Mesendoderm (in vitro differentiated cells): Measurements from ENCODE around the gene SPIN1.

ENCODE experiments used
- DNase-seq: peaks from one replicate; pipeline ENCODE4 v3.0.0; 2013
- H2AK5ac ChIP-seq: 2 replicates; pipeline ENCODE4 v1.6.1; 2013; ENCODE audit warnings: low read length, inconsistent platforms
- H2BK120ac ChIP-seq: 2 replicates; pipeline ENCODE4 v1.6.1; 2013; ENCODE audit warnings: low read depth, mild to moderate bottlenecking, low read length, moderate library complexity, mixed read lengths
- H2BK15ac ChIP-seq: replicated peaks from 2 replicates; pipeline ENCODE4 v1.6.1; 2013; ENCODE audit warnings: low read depth, mild to moderate bottlenecking, moderate library complexity
- H2BK5ac ChIP-seq: 2 replicates; pipeline ENCODE4 v1.6.1; 2013; ENCODE audit warnings: low read length, inconsistent platforms
- H3K18ac ChIP-seq: 2 replicates; pipeline ENCODE4 v1.6.1; 2013; ENCODE audit warnings: mild to moderate bottlenecking, low read length, mixed read lengths
- H3K23ac ChIP-seq: one replicate; pipeline ENCODE4 v1.6.1; 2013; ENCODE audit warnings: low read length
- H3K27ac ChIP-seq: 2 replicates; pipeline ENCODE4 v1.5.1; 2013; ENCODE audit warnings: low read depth, mild to moderate bottlenecking, inconsistent platforms, low read length, moderate library complexity
- H3K27me3 ChIP-seq: 2 replicates; pipeline ENCODE4 v1.6.1; 2013; ENCODE audit warnings: low read length, control low read depth, mild to moderate bottlenecking, inconsistent platforms; ENCODE audit not compliant: insufficient read depth, poor library complexity
- H3K36me3 ChIP-seq: 2 replicates; pipeline ENCODE4 v1.6.1; 2013; ENCODE audit warnings: low read length, inconsistent platforms; ENCODE audit not compliant: control insufficient read depth, insufficient read depth
- H3K4ac ChIP-seq: one replicate; pipeline ENCODE4 v1.6.1; 2013; ENCODE audit warnings: low read depth, mild to moderate bottlenecking, low read length, moderate library complexity
- H3K4me1 ChIP-seq: 2 replicates; pipeline ENCODE4 v1.6.1; 2013; ENCODE audit warnings: low read depth, low read length, inconsistent platforms; ENCODE audit not compliant: control insufficient read depth
- H3K4me2 ChIP-seq: 2 replicates; pipeline ENCODE4 v1.6.1; 2013; ENCODE audit warnings: low read length
- H3K4me3 ChIP-seq: 2 replicates; pipeline ENCODE4 v1.5.1; 2013; ENCODE audit warnings: mild to moderate bottlenecking, low read length
- H3K56ac ChIP-seq: one replicate; pipeline ENCODE4 v1.6.1; 2013; ENCODE audit warnings: low read length
- H3K79me1 ChIP-seq: 2 replicates; pipeline ENCODE4 v1.6.1; 2013; ENCODE audit warnings: low read length, inconsistent platforms
- H3K79me2 ChIP-seq: 2 replicates; pipeline ENCODE4 v1.6.1; 2013; ENCODE audit warnings: mild to moderate bottlenecking, low read length; ENCODE audit not compliant: control insufficient read depth, insufficient read depth
- H3K9ac ChIP-seq: 2 replicates; pipeline ENCODE4 v1.6.1; 2013; ENCODE audit warnings: low read length, inconsistent platforms
- H4K5ac ChIP-seq: one replicate; pipeline ENCODE4 v1.6.1; 2013; ENCODE audit warnings: low read length
- H4K8ac ChIP-seq: one replicate; pipeline ENCODE4 v1.6.1; 2013; ENCODE audit warnings: low read depth, mild to moderate bottlenecking, control low read depth, low read length, moderate library complexity
- WGBS: extraction: QIAGEN DNeasy Blood & Tissue Kit; methylation state at CpG from one replicate; pipeline ENCODE4 v1.1.7; 2013; ENCODE audit warnings: low lambda C conversion rate, missing lambda C conversion rate; ENCODE audit not compliant: insufficient coverage; ENCODE audit errors: extremely low coverage; 5-methylcytosine and 5-hydroxymethylcytosine counted together

Gene SPIN1

GRCh38 chr9:88447431-88447830, 59.2 kb downstream of the SPIN1 start:
- peaks cover 39% of the 10 kb centered on the region for H3K79me2 ChIP-seq
- no peak overlapping the region for H3K4ac ChIP-seq
- no peak for DNase-seq
- peaks cover 18% of the 10 kb centered on the region for H3K79me1 ChIP-seq
- peaks cover 3% of the 10 kb centered on the region for H3K4me1 ChIP-seq
- no peak overlapping the region for H2AK5ac ChIP-seq
- no peak overlapping the region for H2BK15ac ChIP-seq
- H3K27me3 ChIP-seq, result no peaks in the 10 kb centered on the region
- H4K5ac ChIP-seq, result no peak overlapping the region
- no peak overlapping the region for H3K18ac ChIP-seq
- H4K8ac ChIP-seq, result no peak overlapping the region
- H3K23ac ChIP-seq, result no peak overlapping the region
- WGBS, result no CpG with 5 or more reads among the region's 4 CpGs
- no peak overlapping the region for H2BK5ac ChIP-seq
- no peak overlapping the region for H2BK120ac ChIP-seq
- H3K4me2 ChIP-seq, result no peak overlapping the region
- no peak overlapping the region for H3K9ac ChIP-seq
- H3K56ac ChIP-seq, result no peak overlapping the region
- H3K36me3 ChIP-seq, result peaks cover 2% of the 10 kb centered on the region
- no peak overlapping the region for H3K27ac ChIP-seq
- no peak overlapping the region for H3K4me3 ChIP-seq

DNA sequence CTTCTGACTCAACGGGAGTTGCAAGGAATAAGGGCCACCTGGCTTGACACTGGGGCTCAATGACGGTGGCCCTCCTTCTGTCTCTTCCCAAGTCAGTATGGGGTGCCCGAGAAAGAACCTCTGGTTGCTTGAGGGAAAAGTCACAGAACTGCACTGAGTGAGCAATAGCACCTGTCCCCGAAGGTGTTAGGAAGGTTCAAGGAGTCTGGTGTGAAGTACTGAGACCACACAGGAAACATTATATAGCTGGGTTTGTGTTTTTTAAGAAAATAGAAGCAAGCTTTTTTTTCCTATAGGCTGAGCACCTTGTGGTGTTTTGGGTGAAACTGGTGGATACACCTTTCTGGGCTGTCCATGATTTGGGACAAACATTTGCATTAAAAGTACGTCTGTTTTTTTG, 62.9 kb downstream of the SPIN1 start:
- peaks cover 20% of the 10 kb centered on the region for H3K79me2 ChIP-seq
- WGBS, result no CpG with 5 or more reads among the region's 5 CpGs
- no peak overlapping the region for H2BK120ac ChIP-seq
- no peak overlapping the region for H3K27ac ChIP-seq
- H3K4ac ChIP-seq, result no peak overlapping the region
- no peak overlapping the region for H4K5ac ChIP-seq
- no peak overlapping the region for H2BK5ac ChIP-seq
- H3K18ac ChIP-seq, result no peak overlapping the region
- H2BK15ac ChIP-seq, result no peak overlapping the region
- no peak overlapping the region for H3K23ac ChIP-seq
- H3K79me1 ChIP-seq, result peaks cover 13% of the 10 kb centered on the region
- no peak for DNase-seq
- no peak overlapping the region for H3K56ac ChIP-seq
- H3K27me3 ChIP-seq, result no peaks in the 10 kb centered on the region
- H3K4me2 ChIP-seq, result no peak overlapping the region
- no peak overlapping the region for H3K9ac ChIP-seq
- no peaks in the 10 kb centered on the region for H3K4me1 ChIP-seq
- no peak overlapping the region for H3K4me3 ChIP-seq
- no peak overlapping the region for H2AK5ac ChIP-seq
- H4K8ac ChIP-seq, result no peak overlapping the region
- H3K36me3 ChIP-seq, result peaks cover 2% of the 10 kb centered on the region

GRCh38 chr9:88458716-88459465, 70.6 kb downstream of the SPIN1 start:
- Histone ChIP-seq H3K4me3 (no peak overlapping the region), H2AK5ac (no peak overlapping the region), H2BK15ac (no peak overlapping the region), H4K5ac (no peak overlapping the region), H4K8ac (no peak overlapping the region), H3K4ac (no peak overlapping the region), H2BK5ac (no peak overlapping the region), H2BK120ac (no peak overlapping the region), H3K56ac (no peak overlapping the region), H3K4me2 (no peak overlapping the region), H3K9ac (no peak overlapping the region), H3K36me3 (no peaks in the 10 kb centered on the region), H3K23ac (no peak overlapping the region), H3K79me1 (peaks cover 9% of the 10 kb centered on the region), H3K27ac (no peak overlapping the region), H3K18ac (no peak overlapping the region), H3K79me2 (peaks cover 10% of the 10 kb centered on the region), H3K4me1 (peaks cover 3% of the 10 kb centered on the region), H3K27me3 (no peaks in the 10 kb centered on the region)
- no CpG with 5 or more reads among the region's 5 CpGs for WGBS
- DNase-seq, result no peak

- no peak overlapping the region for H2AK5ac ChIP-seq
- peaks cover 9% of the 10 kb centered on the region for H3K79me1 ChIP-seq
- H4K5ac ChIP-seq, result no peak overlapping the region
- no peak overlapping the region for H3K23ac ChIP-seq
- no CpG with 5 or more reads among the region's 3 CpGs for WGBS
- no peak overlapping the region for H3K9ac ChIP-seq
- peaks cover 3% of the 10 kb centered on the region for H3K4me1 ChIP-seq
- H4K8ac ChIP-seq, result no peak overlapping the region
- H3K4ac ChIP-seq, result no peak overlapping the region
- H2BK5ac ChIP-seq, result no peak overlapping the region
- H3K18ac ChIP-seq, result no peak overlapping the region
- H2BK120ac ChIP-seq, result no peak overlapping the region
- H3K79me2 ChIP-seq, result peaks cover 10% of the 10 kb centered on the region
- H3K36me3 ChIP-seq, result no peaks in the 10 kb centered on the region
- no peak overlapping the region for H3K4me2 ChIP-seq
- no peak overlapping the region for H3K4me3 ChIP-seq
- no peak overlapping the region for H2BK15ac ChIP-seq
- DNase-seq, result peak; percentile 59
- H3K27me3 ChIP-seq, result no peaks in the 10 kb centered on the region
- no peak overlapping the region for H3K27ac ChIP-seq
- H3K56ac ChIP-seq, result no peak overlapping the region
Measured at GRCh38 chr9:88460587-88461332, 72.5 kb downstream of the SPIN1 start.

- Histone ChIP-seq H3K27me3 (no peaks in the 10 kb centered on the region), H3K18ac (no peak overlapping the region), H3K79me2 (peaks cover 10% of the 10 kb centered on the region), H3K36me3 (no peaks in the 10 kb centered on the region), H3K4me3 (no peak overlapping the region), H4K8ac (no peak overlapping the region), H2BK5ac (no peak overlapping the region), H3K9ac (no peak overlapping the region), H2BK15ac (no peak overlapping the region), H4K5ac (no peak overlapping the region), H3K4ac (no peak overlapping the region), H3K79me1 (peaks cover 7% of the 10 kb centered on the region), H2AK5ac (no peak overlapping the region), H3K4me2 (no peak overlapping the region), H2BK120ac (no peak overlapping the region), H3K56ac (no peak overlapping the region), H3K27ac (no peak overlapping the region), H3K4me1 (peaks cover 3% of the 10 kb centered on the region), H3K23ac (no peak overlapping the region)
- no peak for DNase-seq
- no CpG with 5 or more reads among the region's 6 CpGs for WGBS
Measured at GRCh38 chr9:88462191-88462590, 73.9 kb downstream of the SPIN1 start.
